HepG2 (cell line): Measurements from ENCODE around the gene GYS2. TPM values are rescaled to one million over a fixed set of nuclear protein-coding genes. Genes with fewer than 3 reads are reported as not detected.

ENCODE experiments used
- ATAC-seq: fragments of 200-7000 bp; cut with Tn5 transposase; 3 replicates; pipeline ENCODE4 v1.9.1; 2020; ENCODE audit warnings: mild to moderate bottlenecking, moderate library complexity
- BruUV-seq: library from RNA; stranded (reverse); fragments of 400-500 nt; replicated peaks from 2 replicates; lab custom pipeline; 2021; lab: Mats Ljungman, UMichigan
- CTCF ChIA-PET: fragments of 300-600 bp; formaldehyde crosslinking; extraction: SDS; loops from one replicate; lab custom pipeline; 2021; ENCODE audit warnings: low total read pairs, inconsistent platforms, low intra/inter-chr PET ratio; lab: Yijun Ruan, JAX
- POLR2A ChIA-PET: fragments of 350-600 bp; sonication (Branson Sonifier 250); formaldehyde crosslinking; loops from one replicate; lab custom pipeline; 2020; ENCODE audit warnings: antibody characterized with exemption, inconsistent platforms; lab: Yijun Ruan, JAX
- DNase-seq: peaks from one replicate; pipeline ENCODE4 v3.0.0-alpha.2; 2015; ENCODE audit warnings: low spot score
- FAIRE-seq: peaks from 3 replicates; lab custom pipeline; 2011; peaks lifted over from hg19 to GRCh38; lab: Jason Lieb, UNC
- H2AFZ ChIP-seq: one replicate; pipeline ENCODE4 v1.6.1; 2011; ENCODE audit warnings: low read length, inconsistent platforms
- H3K27ac ChIP-seq: fragments of 300-600 bp; 3 replicates; pipeline ENCODE4 v1.8.0; 2011; ENCODE audit warnings: mixed run types, mild to moderate bottlenecking, mixed read lengths, low read length, inconsistent platforms; ENCODE audit not compliant: insufficient read depth; ENCODE audit errors: extremely low read length
- H3K27me3 ChIP-seq, 2 experiments: fragments of 200-600 bp in 1 of 2; 2 replicates in 1 of 2; 3 replicates in 1 of 2; pipeline versions ENCODE4 v1.6.0 to v1.8.0; 2011; ENCODE audit warnings: low read length in 2 of 2, mild to moderate bottlenecking in 2 of 2, moderate library complexity in 2 of 2, inconsistent platforms in 1 of 2; ENCODE audit not compliant: insufficient read depth in 2 of 2, control insufficient read depth in 1 of 2
- H3K36me3 ChIP-seq, 2 experiments: fragments of 200-600 bp in 1 of 2; replicated peaks in 1 of 2; 2 replicates in 1 of 2; 3 replicates in 1 of 2; pipeline versions ENCODE4 v1.5.1 to v1.8.0; 2011; ENCODE audit warnings: low read length in 2 of 2, inconsistent platforms in 1 of 2; ENCODE audit not compliant: insufficient read depth in 2 of 2, control insufficient read depth in 1 of 2
- H3K4me1 ChIP-seq: 2 replicates; pipeline ENCODE4 v1.5.1; 2012; ENCODE audit warnings: low read length, inconsistent platforms; ENCODE audit not compliant: insufficient read depth
- H3K4me2 ChIP-seq: 2 replicates; pipeline ENCODE4 v1.6.0; 2011; ENCODE audit warnings: low read depth, low read length, inconsistent platforms
- H3K4me3 ChIP-seq, 3 experiments: fragments of 200-600 bp in 1 of 3; sonication (generic), shearing (Covaris generic) in 1 of 3; replicated peaks in 1 of 3; 2 replicates each; pipeline ENCODE4 v1.5.1; 2011 to 2016; ENCODE audit warnings: low read length in 3 of 3, inconsistent platforms in 2 of 3, low read depth in 2 of 3, mild to moderate bottlenecking in 2 of 3, control low read depth in 1 of 3, mixed read lengths in 1 of 3; ENCODE audit not compliant: insufficient read depth in 1 of 3
- H3K79me2 ChIP-seq: one replicate; pipeline ENCODE4 v1.6.1; 2011; ENCODE audit warnings: low read length, inconsistent platforms; ENCODE audit not compliant: insufficient read depth
- H3K9ac ChIP-seq: 2 replicates; pipeline ENCODE4 v1.6.0; 2011; ENCODE audit warnings: mild to moderate bottlenecking, low read depth, low read length, inconsistent platforms; ENCODE audit not compliant: insufficient read depth
- H3K9me3 ChIP-seq: 2 replicates; pipeline ENCODE4 v1.5.1; 2012; ENCODE audit warnings: mild to moderate bottlenecking, low read length
- H4K20me1 ChIP-seq: 2 replicates; pipeline ENCODE4 v1.6.0; 2011; ENCODE audit warnings: inconsistent platforms, mild to moderate bottlenecking, low read length, moderate library complexity; ENCODE audit not compliant: insufficient read depth
- ARNT ChIP-seq: fragments of 450-650 bp; IDR thresholded peaks from 2 replicates; pipeline ENCODE4 v1.6.1; 2017
- ATF7 ChIP-seq, 2 experiments: fragments of 450-650 bp in 1 of 2; sonication (generic) in 1 of 2; formaldehyde crosslinking in 1 of 2; IDR thresholded peaks; 2 replicates each; pipeline versions ENCODE4 v1.4.0 to v1.6.1; 2016 to 2020; ENCODE audit warnings: antibody characterized with exemption in 1 of 2, mild to moderate bottlenecking in 1 of 2, missing genetic modification reagents in 1 of 2
- CBX5 ChIP-seq: sonication (generic); formaldehyde crosslinking; IDR thresholded peaks from 2 replicates; pipeline ENCODE4 v1.4.0; 2020; ENCODE audit warnings: missing genetic modification reagents, borderline replicate concordance
- CHD2 ChIP-seq: IDR thresholded peaks from 2 replicates; pipeline ENCODE4 v1.6.1; 2011; ENCODE audit warnings: low read depth, low read length, improper control_type of control experiment
- EHMT2 ChIP-seq: fragments of 200-600 bp; sonication (generic); IDR thresholded peaks from 2 replicates; pipeline ENCODE4 v1.7.0; 2017; ENCODE audit warnings: antibody characterized with exemption, low read depth, low read length, borderline replicate concordance
- JUNB ChIP-seq: sonication (generic); formaldehyde crosslinking; IDR thresholded peaks from 2 replicates; pipeline ENCODE4 v1.8.0; 2022; ENCODE audit warnings: missing genetic modification reagents, mild to moderate bottlenecking, borderline replicate concordance
- KDM5B ChIP-seq: sonication (generic); formaldehyde crosslinking; IDR thresholded peaks from 2 replicates; pipeline ENCODE4 v1.4.0; 2020; ENCODE audit warnings: missing genetic modification reagents, mild to moderate bottlenecking, borderline replicate concordance
- MTA3 ChIP-seq: sonication (generic); formaldehyde crosslinking; IDR thresholded peaks from 2 replicates; pipeline ENCODE4 v1.4.0; 2020; ENCODE audit warnings: missing genetic modification reagents
- NFRKB ChIP-seq: fragments of 450-650 bp; IDR thresholded peaks from 2 replicates; pipeline ENCODE4 v1.6.1; 2017
- RAD21 ChIP-seq: fragments of 450-650 bp; formaldehyde crosslinking; IDR thresholded peaks from 2 replicates; pipeline ENCODE4 v1.5.0; 2020; ENCODE audit warnings: mild to moderate bottlenecking
- TBL1XR1 ChIP-seq: fragments of 150-350 bp; IDR thresholded peaks from 2 replicates; pipeline ENCODE4 v1.6.1; 2014; ENCODE audit warnings: borderline replicate concordance, low read length; ENCODE audit not compliant: partially characterized antibody
- ZNF260 ChIP-seq: sonication (generic); formaldehyde crosslinking; IDR thresholded peaks from 2 replicates; pipeline ENCODE4 v1.4.0; 2020; ENCODE audit warnings: missing genetic modification reagents, low read depth, mild to moderate bottlenecking, borderline replicate concordance
- ZNF431 ChIP-seq: sonication (generic); formaldehyde crosslinking; IDR thresholded peaks from 2 replicates; pipeline ENCODE4 v1.9.0; 2022; ENCODE audit warnings: missing genetic modification reagents, low read depth, mild to moderate bottlenecking, borderline replicate concordance
- ZNF496 ChIP-seq: sonication (generic); formaldehyde crosslinking; IDR thresholded peaks from 2 replicates; pipeline ENCODE4 v1.8.1; 2023; ENCODE audit warnings: mild to moderate bottlenecking, moderate library complexity, missing genetic modification reagents; ENCODE audit not compliant: insufficient replicate concordance
- ZNF720 ChIP-seq: sonication (generic); formaldehyde crosslinking; IDR thresholded peaks from 2 replicates; pipeline ENCODE4 v1.4.0; 2020; ENCODE audit warnings: missing genetic modification reagents
- ZSCAN22 ChIP-seq: sonication (generic); formaldehyde crosslinking; IDR thresholded peaks from 2 replicates; pipeline ENCODE4 v1.4.0; 2020; ENCODE audit warnings: mild to moderate bottlenecking, missing genetic modification reagents
- whole genome bisulfite sequencing: methylation state at CpG from one replicate; pipeline ENCODE4 v1.1.6; 2017; ENCODE audit warnings: low lambda C conversion rate; 5-methylcytosine and 5-hydroxymethylcytosine counted together
- in situ Hi-C: cut with HindIII; loops from 2 replicates; pipeline ENCODE4 v1.10.0; 2017; ENCODE audit warnings: low pct_unique_long_range_greater_than_20kb; ENCODE audit not compliant: extremely low pct_ligation_motif_present
- intact Hi-C: fragments of 100-400 bp; cut with micrococcal nuclease; formaldehyde crosslinking; loops from one replicate; pipeline ENCODE4 v1.10.0; 2022; ENCODE audit not compliant: unreplicated experiment
- polyA plus RNA-seq, 8 experiments: library from polyadenylated mRNA; depleted of rRNA in 3 of 8; stranded (reverse) in 7 of 8; unstranded in 1 of 8; fragments of >200 nt; fragmentation: Illumina TruSeq in 4 of 8; extraction: Trizol in 4 of 8; gene quantifications; 2 replicates each; pipeline versions ENCODE4 v1.2.1 to v1.2.3, GENCODE V29; 2011 to 2016; ENCODE audit warnings: low read depth in 4 of 8, missing spikeins in 1 of 8, mixed read lengths in 1 of 8; ENCODE audit not compliant: insufficient read depth in 1 of 8
- total RNA-seq, 5 experiments: library from RNA; depleted of rRNA; stranded (reverse); fragments of >200 nt; fragmentation: Illumina TruSeq; extraction: Trizol; gene quantifications; 2 replicates each; pipeline ENCODE4 v1.2.3, GENCODE V29; 2016; ENCODE audit warnings: low read depth in 1 of 5
- TF ChIP-seq, protein P1 (sequence below): sonication (generic); formaldehyde crosslinking; IDR thresholded peaks from 2 replicates; pipeline ENCODE4 v1.4.0; 2020; ENCODE audit warnings: missing genetic modification reagents
- TF ChIP-seq, protein P2 (sequence below): sonication (generic); formaldehyde crosslinking; IDR thresholded peaks from 2 replicates; pipeline ENCODE4 v1.5.0; 2020; ENCODE audit warnings: mild to moderate bottlenecking, missing genetic modification reagents, borderline replicate concordance
- TF ChIP-seq, protein P3 (sequence below): sonication (generic); formaldehyde crosslinking; conservative IDR thresholded peaks from 2 replicates; pipeline ENCODE4 v1.8.0; 2022; ENCODE audit warnings: mild to moderate bottlenecking, moderate library complexity, missing genetic modification reagents

The GYS2 gene
- total and polyA plus RNA-seq, 2 of the 13 experiments (the other 11 are each of a cell fraction or from before 2014, with no cell fraction given), result not detected

DNA sequence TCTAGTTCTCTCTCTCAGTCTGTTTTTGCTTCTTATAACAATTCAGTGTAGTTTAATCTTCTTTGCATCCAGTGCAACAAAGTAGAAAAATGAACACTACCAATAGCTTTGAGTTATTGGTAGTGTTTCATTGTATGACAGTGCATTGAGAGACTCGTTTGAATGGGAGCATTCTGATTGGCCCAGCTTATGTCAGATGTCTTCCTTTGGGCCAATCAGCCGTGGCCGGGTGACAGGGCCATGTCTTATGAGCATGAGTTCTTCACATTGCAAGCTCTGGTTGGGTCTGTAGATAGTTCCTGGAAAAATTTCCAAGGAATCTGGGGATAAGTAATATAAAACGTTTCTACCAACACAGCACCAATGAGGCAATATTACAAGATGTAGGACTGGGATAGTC lies 36.5 kb downstream of the GYS2 start:
- Histone ChIP-seq H3K4me1 (peaks cover 37% of the 10 kb centered on the region), H3K4me2 (no peak overlapping the region), H4K20me1 (no peaks in the 10 kb centered on the region), H3K9me3 (no peaks in the 10 kb centered on the region), H3K27me3 (no peaks in the 10 kb centered on the region), H2AFZ (no peak overlapping the region), H3K4me3 (no peak overlapping the region), H3K36me3 (no peaks in the 10 kb centered on the region), H3K79me2 (no peaks in the 10 kb centered on the region), H3K9ac (no peak overlapping the region), H3K27ac (no peak overlapping the region)
- ATAC-seq, result no peak
- DNase-seq, result no peak
- in situ Hi-C loops (no loop called here), intact Hi-C loops (no loop called here)
- FAIRE-seq, result no peak
- WGBS, result 77% methylated on average over 4 of the region's 4 CpGs
- BruUV-seq, result no TSS peak
- CTCF ChIA-PET, result no interaction called here
- POLR2A ChIA-PET, result no interaction called here
- TF ChIP-seq, protein P1, sequence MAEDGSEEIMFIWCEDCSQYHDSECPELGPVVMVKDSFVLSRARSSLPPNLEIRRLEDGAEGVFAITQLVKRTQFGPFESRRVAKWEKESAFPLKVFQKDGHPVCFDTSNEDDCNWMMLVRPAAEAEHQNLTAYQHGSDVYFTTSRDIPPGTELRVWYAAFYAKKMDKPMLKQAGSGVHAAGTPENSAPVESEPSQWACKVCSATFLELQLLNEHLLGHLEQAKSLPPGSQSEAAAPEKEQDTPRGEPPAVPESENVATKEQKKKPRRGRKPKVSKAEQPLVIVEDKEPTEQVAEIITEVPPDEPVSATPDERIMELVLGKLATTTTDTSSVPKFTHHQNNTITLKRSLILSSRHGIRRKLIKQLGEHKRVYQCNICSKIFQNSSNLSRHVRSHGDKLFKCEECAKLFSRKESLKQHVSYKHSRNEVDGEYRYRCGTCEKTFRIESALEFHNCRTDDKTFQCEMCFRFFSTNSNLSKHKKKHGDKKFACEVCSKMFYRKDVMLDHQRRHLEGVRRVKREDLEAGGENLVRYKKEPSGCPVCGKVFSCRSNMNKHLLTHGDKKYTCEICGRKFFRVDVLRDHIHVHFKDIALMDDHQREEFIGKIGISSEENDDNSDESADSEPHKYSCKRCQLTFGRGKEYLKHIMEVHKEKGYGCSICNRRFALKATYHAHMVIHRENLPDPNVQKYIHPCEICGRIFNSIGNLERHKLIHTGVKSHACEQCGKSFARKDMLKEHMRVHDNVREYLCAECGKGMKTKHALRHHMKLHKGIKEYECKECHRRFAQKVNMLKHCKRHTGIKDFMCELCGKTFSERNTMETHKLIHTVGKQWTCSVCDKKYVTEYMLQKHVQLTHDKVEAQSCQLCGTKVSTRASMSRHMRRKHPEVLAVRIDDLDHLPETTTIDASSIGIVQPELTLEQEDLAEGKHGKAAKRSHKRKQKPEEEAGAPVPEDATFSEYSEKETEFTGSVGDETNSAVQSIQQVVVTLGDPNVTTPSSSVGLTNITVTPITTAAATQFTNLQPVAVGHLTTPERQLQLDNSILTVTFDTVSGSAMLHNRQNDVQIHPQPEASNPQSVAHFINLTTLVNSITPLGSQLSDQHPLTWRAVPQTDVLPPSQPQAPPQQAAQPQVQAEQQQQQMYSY (CRISPR knock-in tag), result no peak
- TF ChIP-seq, protein P2, sequence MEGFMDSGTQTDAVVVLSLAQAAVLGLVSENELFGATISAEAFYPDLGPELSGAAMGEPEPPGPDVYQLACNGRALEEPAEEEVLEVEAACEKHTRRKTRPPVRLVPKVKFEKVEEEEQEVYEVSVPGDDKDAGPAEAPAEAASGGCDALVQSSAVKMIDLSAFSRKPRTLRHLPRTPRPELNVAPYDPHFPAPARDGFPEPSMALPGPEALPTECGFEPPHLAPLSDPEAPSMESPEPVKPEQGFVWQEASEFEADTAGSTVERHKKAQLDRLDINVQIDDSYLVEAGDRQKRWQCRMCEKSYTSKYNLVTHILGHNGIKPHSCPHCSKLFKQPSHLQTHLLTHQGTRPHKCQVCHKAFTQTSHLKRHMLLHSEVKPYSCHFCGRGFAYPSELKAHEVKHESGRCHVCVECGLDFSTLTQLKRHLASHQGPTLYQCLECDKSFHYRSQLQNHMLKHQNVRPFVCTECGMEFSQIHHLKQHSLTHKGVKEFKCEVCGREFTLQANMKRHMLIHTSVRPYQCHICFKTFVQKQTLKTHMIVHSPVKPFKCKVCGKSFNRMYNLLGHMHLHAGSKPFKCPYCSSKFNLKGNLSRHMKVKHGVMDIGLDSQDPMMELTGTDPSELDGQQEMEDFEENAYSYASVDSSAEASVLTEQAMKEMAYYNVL, result no peak
- no peak for TF ChIP-seq KDM5B (CRISPR knock-in tag)
- TF ChIP-seq CHD2, result no peak
- TF ChIP-seq, protein P3, sequence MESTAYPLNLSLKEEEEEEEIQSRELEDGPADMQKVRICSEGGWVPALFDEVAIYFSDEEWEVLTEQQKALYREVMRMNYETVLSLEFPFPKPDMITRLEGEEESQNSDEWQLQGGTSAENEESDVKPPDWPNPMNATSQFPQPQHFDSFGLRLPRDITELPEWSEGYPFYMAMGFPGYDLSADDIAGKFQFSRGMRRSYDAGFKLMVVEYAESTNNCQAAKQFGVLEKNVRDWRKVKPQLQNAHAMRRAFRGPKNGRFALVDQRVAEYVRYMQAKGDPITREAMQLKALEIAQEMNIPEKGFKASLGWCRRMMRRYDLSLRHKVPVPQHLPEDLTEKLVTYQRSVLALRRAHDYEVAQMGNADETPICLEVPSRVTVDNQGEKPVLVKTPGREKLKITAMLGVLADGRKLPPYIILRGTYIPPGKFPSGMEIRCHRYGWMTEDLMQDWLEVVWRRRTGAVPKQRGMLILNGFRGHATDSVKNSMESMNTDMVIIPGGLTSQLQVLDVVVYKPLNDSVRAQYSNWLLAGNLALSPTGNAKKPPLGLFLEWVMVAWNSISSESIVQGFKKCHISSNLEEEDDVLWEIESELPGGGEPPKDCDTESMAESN (CRISPR knock-in tag), result no peak
- no peak for TF ChIP-seq TBL1XR1
- TF ChIP-seq JUNB, result no peak
- TF ChIP-seq ZNF431 (CRISPR knock-in tag), result no peak
- TF ChIP-seq NFRKB, result no peak
- TF ChIP-seq MTA3 (CRISPR knock-in tag), result no peak
- no peak for TF ChIP-seq CBX5 (CRISPR knock-in tag)
- TF ChIP-seq ZNF496 (CRISPR knock-in tag), result no peak
- TF ChIP-seq RAD21 (CRISPR knock-in tag), result no peak
- TF ChIP-seq ATF7 (IDR thresholded peaks at IDR 0.05), result no peak
- TF ChIP-seq ATF7 (CRISPR knock-in tag; IDR thresholded peaks at IDR 0.05), result no peak
- TF ChIP-seq ZSCAN22, result no peak
- no peak for TF ChIP-seq ZNF260 (CRISPR knock-in tag)
- no peak for TF ChIP-seq EHMT2
- TF ChIP-seq ZNF720 (CRISPR knock-in tag), result no peak
- no peak for TF ChIP-seq ARNT
